WTC11 (cell line): ENCODE data around the gene CXCL14. TPM values are rescaled to one million over a fixed set of nuclear protein-coding genes. Genes with fewer than 3 reads are reported as not detected.

Experiments used
- ATAC-seq: fragments of 200-7000 bp; cut with Tn5 transposase; 2 replicates; pipeline ENCODE4 v1.10.0; 2021; ENCODE audit warnings: mild to moderate bottlenecking, moderate library complexity
- CTCF ChIA-PET: fragments of 300-600 bp; sonication (Branson Sonifier 250); formaldehyde crosslinking; loops from one replicate; lab custom pipeline; 2021; ENCODE audit warnings: antibody characterized with exemption; lab: Charles Lee
- POLR2A ChIA-PET: fragments of 350-600 bp; sonication (Branson Sonifier 250); formaldehyde crosslinking; loops from one replicate; lab custom pipeline; 2021; ENCODE audit warnings: antibody characterized with exemption; lab: Charles Lee
- DNase-seq: peaks from one replicate; pipeline ENCODE4 v3.0.0; 2021; ENCODE audit warnings: low spot score
- H3K27ac Mint-ChIP-seq: 2 replicates; pipeline ENCODE4 v1.8.0; 2021; ENCODE audit warnings: mixed read lengths
- H3K27me3 Mint-ChIP-seq: 2 replicates; pipeline ENCODE4 v1.8.0; 2021; ENCODE audit warnings: low read depth, mild to moderate bottlenecking, moderate library complexity, mixed read lengths
- H3K36me3 Mint-ChIP-seq: 2 replicates; pipeline ENCODE4 v1.8.0; 2021; ENCODE audit warnings: mixed read lengths
- H3K4me1 Mint-ChIP-seq: 2 replicates; pipeline ENCODE4 v1.8.0; 2022; ENCODE audit warnings: mixed read lengths
- H3K4me3 Mint-ChIP-seq: 2 replicates; pipeline ENCODE4 v1.8.0; 2021; ENCODE audit warnings: mild to moderate bottlenecking, moderate library complexity, mixed read lengths
- H3K9me3 Mint-ChIP-seq: 2 replicates; pipeline ENCODE4 v1.8.0; 2021; ENCODE audit warnings: mixed read lengths
- AR ChIP-seq: fragments of 250-450 bp; sonication (Bioruptor Pico); IDR thresholded peaks from 2 replicates; pipeline ENCODE4 v1.9.0; 2021; ENCODE audit warnings: mild to moderate bottlenecking
- ATF1 ChIP-seq: sonication (generic); formaldehyde crosslinking; IDR thresholded peaks from 2 replicates; pipeline ENCODE4 v1.8.1; 2023; ENCODE audit warnings: mild to moderate bottlenecking, moderate library complexity, missing genetic modification reagents
- CBFB ChIP-seq: sonication (generic); formaldehyde crosslinking; IDR thresholded peaks from 2 replicates; pipeline ENCODE4 v1.8.1; 2022; ENCODE audit warnings: mild to moderate bottlenecking, low read depth, missing genetic modification reagents
- CDX4 ChIP-seq: fragments of 250-450 bp; sonication (Bioruptor Pico); IDR thresholded peaks from 2 replicates; pipeline ENCODE4 v1.9.0; 2021; ENCODE audit warnings: moderate library complexity, mild to moderate bottlenecking, inconsistent platforms, borderline replicate concordance
- EMX1 ChIP-seq: fragments of 250-450 bp; sonication (Bioruptor Pico); IDR thresholded peaks from 2 replicates; pipeline ENCODE4 v1.8.0; 2021; ENCODE audit warnings: mild to moderate bottlenecking
- ERG ChIP-seq: fragments of 250-450 bp; sonication (Bioruptor Pico); IDR thresholded peaks from 2 replicates; pipeline ENCODE4 v1.8.0; 2021; ENCODE audit warnings: mild to moderate bottlenecking
- ESRRA ChIP-seq: sonication (generic); formaldehyde crosslinking; IDR thresholded peaks from 2 replicates; pipeline ENCODE4 v1.8.1; 2022; ENCODE audit warnings: mild to moderate bottlenecking, missing genetic modification reagents, borderline replicate concordance
- ETV6 ChIP-seq: sonication (generic); formaldehyde crosslinking; IDR thresholded peaks from 2 replicates; pipeline ENCODE4 v1.8.1; 2022; ENCODE audit warnings: mild to moderate bottlenecking, missing genetic modification reagents
- KAT7 ChIP-seq: sonication (generic); formaldehyde crosslinking; IDR thresholded peaks from 2 replicates; pipeline ENCODE4 v1.8.1; 2023; ENCODE audit warnings: missing genetic modification reagents, mild to moderate bottlenecking, borderline replicate concordance
- MXD4 ChIP-seq: fragments of 250-450 bp; sonication (Bioruptor Pico); IDR thresholded peaks from 2 replicates; pipeline ENCODE4 v1.8.0; 2021; ENCODE audit warnings: mild to moderate bottlenecking, moderate library complexity, borderline replicate concordance
- NFE2L1 ChIP-seq: sonication (generic); formaldehyde crosslinking; IDR thresholded peaks from 2 replicates; pipeline ENCODE4 v1.8.1; 2023; ENCODE audit warnings: missing genetic modification reagents
- NR1H2 ChIP-seq: sonication (generic); formaldehyde crosslinking; IDR thresholded peaks from 2 replicates; pipeline ENCODE4 v1.9.0; 2021; ENCODE audit warnings: mild to moderate bottlenecking, moderate library complexity, missing genetic modification reagents
- OVOL2 ChIP-seq: fragments of 250-450 bp; sonication (Bioruptor Pico); IDR thresholded peaks from 2 replicates; pipeline ENCODE4 v1.9.0; 2021; ENCODE audit warnings: mild to moderate bottlenecking, borderline replicate concordance
- SMAD3 ChIP-seq: sonication (generic); formaldehyde crosslinking; IDR thresholded peaks from 2 replicates; pipeline ENCODE4 v1.8.0; 2022; ENCODE audit warnings: missing genetic modification reagents, mild to moderate bottlenecking, borderline replicate concordance
- SP1 ChIP-seq: sonication (generic); formaldehyde crosslinking; conservative IDR thresholded peaks from 2 replicates; pipeline ENCODE4 v1.8.1; 2022; ENCODE audit warnings: missing genetic modification reagents
- TCF7 ChIP-seq: sonication (generic); formaldehyde crosslinking; IDR thresholded peaks from 2 replicates; pipeline ENCODE4 v1.8.0; 2022; ENCODE audit warnings: mild to moderate bottlenecking, low read depth, missing genetic modification reagents, moderate library complexity
- TP53 ChIP-seq: sonication (generic); formaldehyde crosslinking; IDR thresholded peaks from 2 replicates; pipeline ENCODE4 v1.8.1; 2023; ENCODE audit warnings: mild to moderate bottlenecking, missing genetic modification reagents
- ZBTB21 ChIP-seq: sonication (generic); formaldehyde crosslinking; IDR thresholded peaks from 2 replicates; pipeline ENCODE4 v1.8.1; 2023; ENCODE audit warnings: mild to moderate bottlenecking, missing genetic modification reagents, borderline replicate concordance
- ZNF425 ChIP-seq: fragments of 250-450 bp; sonication (Bioruptor Pico); conservative IDR thresholded peaks from 2 replicates; pipeline ENCODE4 v1.9.0; 2021; ENCODE audit warnings: mild to moderate bottlenecking
- ZNF532 ChIP-seq: fragments of 250-450 bp; sonication (Bioruptor Pico); IDR thresholded peaks from 2 replicates; pipeline ENCODE4 v1.9.0; 2021; ENCODE audit warnings: mild to moderate bottlenecking, borderline replicate concordance
- total RNA-seq: library from RNA; stranded (reverse); gene quantifications from 3 replicates; pipeline ENCODE4 v1.2.3, GENCODE V29; 2021

Gene CXCL14
- total RNA-seq, 1 experiment from 2014 or later, result 0.87 TPM

GRCh38 chr5:135556620-135557019 is 22.2 kb downstream of the CXCL14 start:
- CTCF ChIA-PET, result interaction anchor here (3.9 to 12.2 kb wide), 2 partner anchors 10 to 94 kb away, joined by 88 to 524 read pairs; no protein-coding TSS in a partner anchor
- Mint-ChIP-seq H3K36me3 (no peaks in the 10 kb centered on the region), H3K27ac (no peak overlapping the region), H3K4me1 (peaks cover 10% of the 10 kb centered on the region), H3K27me3 (peaks cover 38% of the 10 kb centered on the region), H3K9me3 (no peaks in the 10 kb centered on the region), H3K4me3 (no peak overlapping the region)
- no peak for TF ChIP-seq NR1H2 (CRISPR knock-in tag)
- no peak for TF ChIP-seq SP1 (CRISPR knock-in tag)
- TF ChIP-seq SMAD3, result no peak
- TF ChIP-seq ZNF425 (CRISPR knock-in tag), result no peak
- no peak for TF ChIP-seq ZBTB21 (CRISPR knock-in tag)
- TF ChIP-seq ESRRA, result no peak
- TF ChIP-seq NFE2L1, result no peak
- no peak for TF ChIP-seq EMX1 (CRISPR knock-in tag)
- no peak for TF ChIP-seq CDX4 (CRISPR knock-in tag)
- TF ChIP-seq CBFB, result no peak
- TF ChIP-seq ERG, result no peak
- no peak for TF ChIP-seq TCF7 (CRISPR knock-in tag)
- no peak for TF ChIP-seq ETV6 (CRISPR knock-in tag)
- no peak for TF ChIP-seq AR (CRISPR knock-in tag)
- TF ChIP-seq KAT7 (CRISPR knock-in tag), result no peak
- TF ChIP-seq ZNF532 (CRISPR knock-in tag), result no peak
- no peak for TF ChIP-seq MXD4
- TF ChIP-seq TP53 (CRISPR knock-in tag), result no peak
- TF ChIP-seq ATF1 (CRISPR knock-in tag), result no peak
- no peak for TF ChIP-seq OVOL2 (CRISPR knock-in tag)
- POLR2A ChIA-PET, result no interaction called here
- ATAC-seq (no peak), DNase-seq (no peak)
